Bronchial epithelial cell (primary cell): ENCODE data around the gene KLF15. TPM values are rescaled to one million over a fixed set of nuclear protein-coding genes. Genes with fewer than 3 reads are reported as not detected.

Experiments used
- DNase-seq: peaks from one replicate; pipeline ENCODE4 v3.0.0-alpha.2; 2010; ENCODE audit warnings: low read depth
- FAIRE-seq: peaks from 2 replicates; lab custom pipeline; 2011; peaks lifted over from hg19 to GRCh38; lab: Jason Lieb, UNC
- H3K27me3 ChIP-seq: 2 replicates; pipeline ENCODE4 v1.5.1; 2011; ENCODE audit warnings: low read length; ENCODE audit not compliant: control insufficient read depth, insufficient read depth
- H3K36me3 ChIP-seq: 2 replicates; pipeline ENCODE4 v1.5.1; 2011; ENCODE audit warnings: low read length; ENCODE audit not compliant: control insufficient read depth, insufficient read depth
- H3K4me3 ChIP-seq: 2 replicates; pipeline ENCODE4 v1.5.1; 2011; ENCODE audit warnings: mild to moderate bottlenecking, low read depth, low read length, control low read depth
- CTCF ChIP-seq: IDR thresholded peaks from 2 replicates; pipeline ENCODE4 v1.5.1; 2011; ENCODE audit warnings: mild to moderate bottlenecking, moderate library complexity, low read length, control low read depth, inconsistent platforms; ENCODE audit not compliant: insufficient read depth, severe bottlenecking
- total RNA-seq: library from RNA; depleted of rRNA; stranded (reverse); fragments of >200 nt; gene quantifications from 2 replicates; pipeline ENCODE4 v1.2.1, GENCODE V29; 2014

KLF15 gene
- total RNA-seq, 1 donor from 2014 or later, result 3.4 TPM

GRCh38 chr3:126370606-126371005 is 13.4 kb upstream of the KLF15 start:
- DNase-seq (no peak), FAIRE-seq (no peak)
- no peak overlapping the region for H3K4me3 ChIP-seq
- TF ChIP-seq CTCF, result no peak
- no peaks in the 10 kb centered on the region for H3K27me3 ChIP-seq
- no peaks in the 10 kb centered on the region for H3K36me3 ChIP-seq

- DNase-seq (no peak), FAIRE-seq (no peak)
These were observed 12.8 kb upstream of the KLF15 start for GRCh38 chr3:126370055-126370454.

DNA sequence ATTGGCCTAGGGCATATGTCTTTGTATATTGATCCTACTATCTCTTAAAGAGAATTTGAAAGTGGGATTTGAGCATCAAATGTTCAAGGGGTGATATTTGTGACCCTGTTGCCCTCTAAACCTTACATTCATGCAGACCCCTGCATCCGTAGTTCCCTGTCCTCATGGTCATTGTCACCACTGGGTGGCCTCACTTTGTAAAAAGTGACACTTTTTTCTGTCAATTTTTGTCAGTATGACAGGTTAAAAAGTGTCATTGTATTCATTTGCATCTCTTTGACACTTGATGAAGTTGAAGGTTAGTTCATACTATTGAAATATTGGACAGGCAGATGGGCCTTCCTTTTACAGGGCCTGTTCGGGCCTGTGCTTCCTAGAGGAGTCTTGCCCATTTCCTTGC is 12.3 kb upstream of the KLF15 start:
- DNase-seq, result no peak
- no peak overlapping the region for H3K4me3 ChIP-seq
- H3K27me3 ChIP-seq, result no peaks in the 10 kb centered on the region
- no peak for FAIRE-seq
- TF ChIP-seq CTCF, result no peak
- H3K36me3 ChIP-seq, result no peaks in the 10 kb centered on the region

More at GRCh38 chr3:126370055-126370454, 12.8 kb upstream of the KLF15 start:
- Histone ChIP-seq H3K27me3 (no peaks in the 10 kb centered on the region), H3K36me3 (no peaks in the 10 kb centered on the region), H3K4me3 (no peak overlapping the region)
- no peak for TF ChIP-seq CTCF

DNA sequence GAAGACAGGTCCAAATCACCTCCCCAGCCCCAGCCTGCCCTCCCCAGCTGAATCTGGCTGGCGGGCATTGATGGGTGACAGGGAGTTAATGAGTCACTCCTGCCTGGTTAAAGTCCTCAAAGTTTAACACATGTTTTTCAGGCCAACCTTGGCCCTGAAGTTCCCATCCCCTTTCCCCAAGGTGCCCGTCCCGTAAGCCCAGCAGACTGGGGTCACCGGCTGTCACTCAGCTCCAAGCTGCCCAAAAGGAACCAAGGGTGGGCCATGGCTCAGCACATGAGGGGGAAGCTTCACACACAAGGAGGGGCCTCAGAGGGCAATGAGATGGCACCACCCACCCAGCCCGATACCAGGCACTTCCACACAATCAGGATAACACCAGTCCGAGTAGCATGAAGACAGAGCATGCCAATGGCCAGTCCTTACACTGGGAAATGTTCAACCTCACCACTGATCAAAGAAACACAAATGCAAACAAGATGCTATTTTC is 10.2 kb upstream of the KLF15 start:
- H3K4me3 ChIP-seq, result no peak overlapping the region
- no peaks in the 10 kb centered on the region for H3K27me3 ChIP-seq
- FAIRE-seq, result peak; percentile 28
- no peaks in the 10 kb centered on the region for H3K36me3 ChIP-seq
- no peak for TF ChIP-seq CTCF
- DNase-seq, result no peak

DNA sequence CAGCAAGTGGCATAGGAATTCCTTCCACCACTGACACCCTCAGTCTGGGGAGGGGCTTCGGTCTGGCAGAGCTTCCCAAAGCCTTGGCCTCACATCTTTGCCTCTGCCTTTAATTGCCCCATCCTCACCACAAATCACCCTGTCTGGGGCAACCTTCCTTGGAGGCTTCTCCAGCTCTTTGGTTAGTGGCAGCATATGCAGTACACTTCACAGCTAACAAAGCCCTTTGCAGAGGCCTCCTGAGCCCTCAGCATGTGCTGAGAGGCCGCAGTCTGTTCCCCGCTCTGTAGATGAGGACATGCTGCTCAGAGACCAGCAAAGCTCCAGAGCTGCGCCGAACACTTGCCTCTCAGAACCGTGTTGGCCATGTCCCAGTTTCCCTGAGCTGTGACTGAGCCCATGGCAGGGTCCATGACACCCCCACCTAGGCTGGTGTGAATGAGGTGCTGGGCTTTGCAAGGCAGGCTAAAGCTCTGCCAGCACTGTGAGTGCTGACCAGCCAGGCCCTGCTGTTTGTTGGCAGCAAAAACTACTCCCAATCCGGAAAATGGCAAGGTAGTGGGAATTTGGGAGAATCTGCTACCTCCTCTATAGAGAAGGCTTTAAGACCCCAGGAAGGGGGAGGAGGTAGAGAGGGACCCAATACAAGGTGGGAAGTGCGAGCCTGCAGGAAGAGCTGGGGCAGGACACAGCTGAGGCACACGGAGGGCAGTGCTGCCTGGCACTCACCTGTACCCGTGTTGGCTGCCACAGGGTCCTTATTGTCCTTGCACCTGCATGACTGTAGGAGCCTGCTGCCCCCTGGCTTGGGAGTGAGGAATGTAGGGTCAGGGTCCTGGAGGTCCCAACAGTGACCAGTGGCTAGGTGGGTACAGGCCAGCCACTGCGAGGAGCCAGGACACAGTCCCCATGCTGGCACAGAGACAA is 8.4 kb upstream of the KLF15 start:
- FAIRE-seq (no peak), DNase-seq (no peak)
- no peaks in the 10 kb centered on the region for H3K36me3 ChIP-seq
- no peak for TF ChIP-seq CTCF
- H3K27me3 ChIP-seq, result no peaks in the 10 kb centered on the region
- H3K4me3 ChIP-seq, result no peak overlapping the region
